Stimulated activated CD8-positive, alpha-beta memory T cell treated with anti-CD3 and anti-CD28 coated beads, Interleukin-15, amount 100 ng/mL, for 48 hours (primary cell): ENCODE measurements around the gene NEU4.
"Not testable (repeated sequence)": the region's sequence is repeated elsewhere in the genome, so short reads cannot be mapped to it uniquely, and the experiment has no call there.

Experiments
- DNase-seq, 2 donors: peaks; one replicate each; pipeline ENCODE4 v3.0.0-alpha.2; 2020; ENCODE audit warnings: low read depth in 2 of 2

NEU4 gene

GRCh38 chr2:241812730-241813643 lies 4.0 kb downstream of the NEU4 start:
- no peak for DNase-seq

DNA sequence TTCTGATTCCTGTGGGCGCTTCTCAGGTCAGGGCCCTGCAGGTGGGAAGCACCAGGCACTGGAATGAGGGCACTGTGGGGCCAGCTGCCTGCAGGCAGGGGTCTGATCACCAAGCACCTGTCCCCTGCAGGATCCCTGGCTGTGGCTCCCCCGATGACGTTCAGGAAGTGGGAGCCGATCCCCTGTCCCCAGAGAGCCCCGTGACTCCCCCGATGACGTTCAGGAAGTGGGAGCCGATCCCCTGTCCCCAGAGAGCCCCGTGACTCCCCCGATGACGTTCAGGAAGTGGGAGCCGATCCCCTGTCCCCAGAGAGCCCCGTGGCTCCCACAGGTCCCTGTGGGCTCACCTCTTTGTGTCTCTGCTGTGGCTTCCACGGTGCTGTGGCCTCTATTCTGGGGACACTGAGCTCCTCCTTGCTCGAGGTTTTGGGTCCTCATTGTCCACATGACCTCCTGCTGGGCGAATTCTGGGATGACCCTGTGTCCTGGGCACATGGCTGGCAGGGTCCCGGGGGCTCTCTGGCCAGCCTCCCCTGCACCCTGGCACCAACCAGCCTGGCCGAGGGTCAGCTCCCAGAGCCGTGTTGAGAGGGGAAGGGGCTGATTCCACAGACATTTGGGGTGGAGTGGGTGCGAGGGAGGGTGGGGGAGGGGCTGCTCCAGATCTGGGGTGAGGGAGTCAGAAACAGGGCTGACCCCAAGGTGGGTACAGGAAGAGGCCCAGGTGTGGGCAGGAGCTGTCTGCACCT lies 4.8 kb downstream of the NEU4 start:
- DNase-seq, result no peak

- DNase-seq, result no peak
These were observed 5.3 kb downstream of the NEU4 start for GRCh38 chr2:241814393-241814642.

GRCh38 chr2:241814643-241815476 lies 5.9 kb downstream of the NEU4 start:
- no peak for DNase-seq

DNA sequence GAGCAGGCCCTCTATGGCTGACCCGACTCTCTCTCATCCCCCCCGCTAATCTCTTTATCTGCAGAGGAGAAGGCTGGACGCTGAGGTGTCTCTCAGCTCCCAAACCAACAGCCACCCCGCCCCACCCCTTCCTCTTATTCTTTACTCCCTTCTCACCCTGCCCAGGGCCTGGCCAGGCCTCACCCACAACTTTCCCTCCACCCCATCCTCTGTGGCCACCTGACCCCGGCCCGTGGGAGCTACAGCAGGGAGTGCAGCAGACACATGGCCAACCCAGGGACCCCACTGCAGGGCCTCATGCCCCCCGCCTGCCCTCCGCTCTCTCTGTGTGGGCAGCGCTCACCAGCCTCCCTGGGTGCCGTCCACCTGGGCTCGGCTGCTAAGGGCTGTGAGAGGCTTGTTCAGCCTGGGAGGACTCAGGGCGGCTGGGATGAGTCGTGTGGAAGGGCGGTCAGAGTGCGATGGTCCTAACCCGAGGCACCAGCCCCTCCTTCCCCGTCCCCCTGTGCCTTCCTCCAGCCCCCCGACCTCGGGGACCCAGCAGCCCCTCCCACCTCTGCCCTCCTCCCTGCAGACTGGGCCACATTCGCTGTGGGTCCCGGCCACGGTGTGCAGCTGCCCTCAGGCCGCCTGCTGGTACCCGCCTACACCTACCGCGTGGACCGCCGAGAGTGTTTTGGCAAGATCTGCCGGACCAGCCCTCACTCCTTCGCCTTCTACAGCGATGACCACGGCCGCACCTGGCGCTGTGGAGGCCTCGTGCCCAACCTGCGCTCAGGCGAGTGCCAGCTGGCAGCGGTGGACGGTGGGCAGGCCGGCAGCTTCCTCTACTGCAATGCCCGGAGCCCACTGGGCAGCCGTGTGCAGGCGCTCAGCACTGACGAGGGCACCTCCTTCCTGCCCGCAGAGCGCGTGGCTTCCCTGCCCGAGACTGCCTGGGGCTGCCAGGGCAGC lies 6.8 kb downstream of the NEU4 start:
- no peak for DNase-seq

GRCh38 chr2:241816431-241817121 lies 7.6 kb downstream of the NEU4 start:
- no peak for DNase-seq

DNA sequence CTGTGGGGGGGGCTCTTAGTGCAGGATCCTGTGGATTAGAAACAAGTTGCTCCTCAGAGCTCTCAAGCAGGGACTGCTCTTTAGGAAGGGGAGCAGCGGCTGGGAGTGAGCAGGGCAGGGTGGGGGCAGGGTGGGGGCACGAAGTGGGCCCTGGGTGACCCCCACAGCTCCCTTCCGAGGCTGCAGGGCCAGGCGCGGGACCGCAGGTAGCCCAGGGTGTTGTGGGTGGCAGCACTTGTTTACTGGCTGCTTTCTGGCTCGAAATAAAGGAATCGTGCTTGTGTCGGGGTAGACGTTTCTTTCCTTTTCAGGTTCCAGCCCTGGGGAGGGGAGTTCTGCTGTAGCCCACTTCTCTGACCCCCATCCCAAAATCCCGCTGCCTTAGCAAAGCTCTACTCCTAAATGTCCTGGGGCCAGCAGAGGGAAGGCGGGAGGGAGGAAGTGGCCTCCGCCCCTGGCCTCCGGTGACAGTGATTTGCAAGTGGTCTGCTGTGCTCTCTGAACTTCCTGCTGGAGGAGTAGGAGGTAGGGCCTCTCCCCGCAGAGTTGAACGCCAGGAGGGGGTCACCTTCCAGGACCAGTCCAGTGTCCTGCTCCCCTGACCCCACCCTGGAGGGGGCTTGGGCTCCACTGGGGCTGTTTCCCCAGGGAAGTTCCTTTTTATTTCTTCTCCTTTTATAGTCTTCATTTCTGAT lies 8.3 kb downstream of the NEU4 start:
- no peak for DNase-seq

DNA sequence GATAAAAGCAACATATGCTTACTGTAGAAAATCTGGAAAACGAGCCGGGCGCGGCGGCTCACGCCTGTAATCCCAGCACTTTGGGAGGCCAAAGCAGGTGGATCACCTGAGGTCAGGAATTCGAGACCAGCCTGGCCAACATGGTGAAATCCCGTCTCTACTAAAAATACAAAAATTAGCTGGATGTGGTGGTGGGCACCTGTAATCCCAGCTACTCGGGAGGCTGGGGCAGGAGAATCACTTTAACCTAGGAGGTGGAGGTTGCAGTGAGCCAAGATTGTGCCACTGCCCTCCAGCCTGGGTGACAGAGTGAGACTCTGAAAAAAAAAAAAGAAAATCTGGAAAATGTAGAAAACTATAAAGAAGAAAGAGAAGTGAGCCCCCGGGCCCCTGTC lies 8.8 kb downstream of the NEU4 start:
- DNase-seq, result not testable (repeated sequence)

DNA sequence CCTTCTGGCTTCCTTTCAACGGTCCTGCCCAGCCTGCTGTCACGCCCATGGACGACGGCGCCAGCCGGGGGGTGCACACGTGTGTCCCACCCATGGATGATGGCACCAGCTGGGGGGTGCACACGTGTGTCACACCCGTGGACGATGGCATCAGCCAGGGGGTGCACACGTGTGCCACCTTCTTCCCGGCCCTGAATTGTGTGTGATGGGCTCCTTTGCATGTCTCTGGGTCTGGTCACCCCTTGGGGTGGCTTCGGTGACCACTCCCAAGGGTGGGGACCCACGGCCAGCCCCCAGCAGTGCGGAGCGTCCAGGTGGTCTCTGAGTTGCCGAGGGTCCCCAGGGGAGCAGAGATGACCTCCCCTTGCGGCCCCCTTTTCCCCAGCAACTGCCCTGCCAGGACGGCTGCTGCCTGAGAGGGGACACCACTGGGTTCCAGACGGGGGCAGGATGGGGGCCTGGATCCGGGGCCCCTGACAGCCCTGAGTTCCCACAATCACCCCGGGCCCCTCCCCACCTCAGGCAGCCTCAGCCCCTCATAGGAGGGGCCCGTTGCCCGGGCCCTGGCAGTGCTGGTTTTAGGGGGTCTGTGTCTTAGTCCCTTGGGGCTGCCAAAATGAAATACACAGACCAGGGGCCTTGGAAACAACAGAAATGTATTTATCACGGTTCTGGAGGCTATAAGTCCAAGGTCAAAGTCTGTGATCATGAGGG lies 9.4 kb downstream of the NEU4 start:
- DNase-seq, result no peak

DNA sequence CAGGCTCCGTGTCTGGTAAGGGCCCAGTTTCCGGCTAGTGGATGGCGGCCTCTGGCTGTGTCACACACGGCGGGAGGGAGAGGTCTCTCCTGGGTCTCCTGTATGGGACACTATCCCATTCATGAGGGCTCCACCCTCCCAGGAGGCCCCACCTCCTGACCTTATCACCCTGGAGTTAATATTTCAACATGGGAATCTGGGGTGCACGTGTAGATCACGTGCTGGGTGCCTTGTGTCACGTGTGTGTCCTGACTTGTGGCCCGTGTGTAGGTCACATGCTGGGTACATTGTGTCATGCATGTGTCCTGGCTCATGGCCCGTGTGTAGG lies 9.9 kb downstream of the NEU4 start:
- DNase-seq, result no peak

DNA sequence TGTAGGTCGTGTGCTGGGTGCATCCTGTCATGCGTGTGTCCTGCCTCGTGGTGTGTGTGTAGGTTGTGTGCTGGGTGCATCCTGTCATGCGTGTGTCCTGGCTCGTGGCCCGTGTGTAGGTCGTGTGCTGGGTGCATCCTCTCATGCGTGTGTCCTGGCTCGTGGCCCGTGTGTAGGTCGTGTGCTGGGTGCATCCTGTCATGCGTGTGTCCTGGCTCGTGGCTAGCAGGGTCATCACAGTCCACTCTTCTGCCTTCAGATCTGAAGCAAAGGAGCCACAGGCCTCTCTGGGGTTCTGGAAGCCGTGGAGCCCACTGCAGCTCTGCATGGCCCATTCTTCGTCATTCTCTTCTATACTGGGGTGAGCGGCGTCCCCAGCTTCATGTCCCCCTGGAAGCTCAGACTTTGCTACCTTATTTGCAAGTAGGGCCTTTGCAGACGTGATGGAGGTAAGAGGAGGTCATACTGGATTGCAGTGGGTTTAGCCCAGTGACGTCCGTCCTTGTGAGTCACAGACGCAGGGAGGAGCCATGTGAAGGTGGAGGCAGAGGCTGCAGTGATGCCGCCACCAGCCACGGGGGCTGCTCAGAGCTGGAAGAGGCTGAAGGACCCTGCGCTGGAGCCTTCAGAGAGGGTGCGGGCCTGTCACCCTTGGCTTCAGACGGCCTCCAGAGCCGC lies 11.1 kb downstream of the NEU4 start:
- not testable (repeated sequence) for DNase-seq

- DNase-seq, result no peak
These were observed 11.8 kb downstream of the NEU4 start for GRCh38 chr2:241820625-241821384.

DNA sequence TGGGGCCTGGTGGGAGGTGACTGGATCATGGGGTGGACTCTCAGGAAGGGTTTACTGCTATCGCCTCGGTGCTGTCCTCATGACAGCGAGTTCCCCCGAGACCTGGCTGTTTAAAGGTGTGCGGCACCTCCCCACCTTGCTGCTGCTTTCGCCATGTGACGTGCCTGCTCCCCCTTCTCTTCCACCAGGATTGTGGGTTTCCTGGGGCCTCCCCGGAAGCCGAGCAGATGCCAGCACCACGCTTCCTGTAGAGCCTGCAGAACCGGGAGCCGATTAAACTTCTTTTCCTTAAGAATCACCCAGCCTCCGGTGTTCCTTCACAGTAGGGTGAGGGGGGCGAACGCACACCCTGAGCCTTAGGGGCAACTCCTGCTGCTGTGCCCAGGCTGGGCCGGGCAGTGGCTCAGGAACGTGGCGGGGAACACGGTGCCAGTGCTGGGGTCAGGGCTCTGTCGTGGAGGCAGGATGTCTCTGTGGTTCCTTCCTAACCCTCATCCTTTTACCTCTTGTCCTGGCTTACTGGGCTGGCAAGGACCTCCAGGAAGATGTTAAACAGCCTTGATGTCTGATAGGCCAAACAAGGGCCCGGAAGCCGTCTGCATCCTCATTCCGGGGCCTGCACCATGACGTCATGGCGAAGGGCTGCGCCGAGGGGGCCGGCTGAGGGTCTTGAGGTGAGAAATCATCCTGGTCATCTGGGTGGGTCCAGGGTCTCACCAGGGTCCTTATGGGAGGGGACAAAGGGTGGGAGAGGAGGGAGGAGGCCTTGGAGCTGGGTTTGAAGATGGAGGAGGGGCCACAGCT lies 12.7 kb downstream of the NEU4 start:
- DNase-seq, result no peak

GRCh38 chr2:241822264-241822623 lies 13.3 kb downstream of the NEU4 start:
- no peak for DNase-seq

GRCh38 chr2:241823531-241824437 lies 14.8 kb downstream of the NEU4 start:
- DNase-seq, result not testable (repeated sequence)

GRCh38 chr2:241827394-241827793 lies 18.4 kb downstream of the NEU4 start:
- no peak for DNase-seq
